Activated CD8-positive, alpha-beta T cell treated with anti-CD3 and anti-CD28 coated beads for 36 hours (primary cell): ENCODE data around the gene HLA-DQA1. TPM values are rescaled to one million over a fixed set of nuclear protein-coding genes. Genes with fewer than 3 reads are reported as not detected.
"Not testable (repeated sequence)": the region's sequence is repeated elsewhere in the genome, so short reads cannot be mapped to it uniquely, and the experiment has no call there.

Experiments
- ATAC-seq: fragments of 200-7000 bp; cut with Tn5 transposase; one replicate; pipeline ENCODE4 v1.10.0; 2021; ENCODE audit warnings: mild to moderate bottlenecking, moderate library complexity
- CTCF ChIA-PET: fragments of 350-600 bp; sonication (Branson Sonifier 250); formaldehyde crosslinking; loops from one replicate; lab custom pipeline; 2021; ENCODE audit warnings: antibody characterized with exemption; lab: Charles Lee
- POLR2A ChIA-PET: fragments of 350-600 bp; sonication (Branson Sonifier 250); formaldehyde crosslinking; loops from one replicate; lab custom pipeline; 2021; ENCODE audit warnings: antibody characterized with exemption; lab: Charles Lee
- DNase-seq: peaks from one replicate; pipeline ENCODE4 v3.0.0-alpha.2; 2020
- H3K27ac Mint-ChIP-seq: one replicate; pipeline ENCODE4 v1.8.0; 2021; ENCODE audit warnings: mild to moderate bottlenecking, mixed read lengths
- H3K27me3 Mint-ChIP-seq: one replicate; pipeline ENCODE4 v1.8.0; 2021; ENCODE audit warnings: mixed read lengths
- H3K36me3 Mint-ChIP-seq: one replicate; pipeline ENCODE4 v1.8.0; 2021; ENCODE audit warnings: low read depth, mixed read lengths
- H3K4me1 Mint-ChIP-seq: one replicate; pipeline ENCODE4 v1.8.0; 2021; ENCODE audit warnings: low read depth, mixed read lengths
- H3K4me3 Mint-ChIP-seq: one replicate; pipeline ENCODE4 v1.8.0; 2021; ENCODE audit warnings: mild to moderate bottlenecking, moderate library complexity, mixed read lengths
- H3K9me3 Mint-ChIP-seq: one replicate; pipeline ENCODE4 v1.8.0; 2021; ENCODE audit warnings: mixed read lengths
- CTCF ChIP-seq: fragments of 200-600 bp; IDR thresholded peaks from one replicate; pipeline ENCODE4 v1.8.0; 2022; ENCODE audit warnings: antibody characterized with exemption, mild to moderate bottlenecking
- intact Hi-C: fragments of 100-400 bp; cut with micrococcal nuclease; formaldehyde crosslinking; loops from one replicate; pipeline ENCODE4 v1.10.0; 2022
- total RNA-seq, 2 experiments: library from RNA; stranded (reverse); gene quantifications; one replicate each; pipeline ENCODE4 v1.2.3, GENCODE V29; 2021

HLA-DQA1 gene
- 1 to 10 TPM; 3.4 to 3.9 TPM for total RNA-seq

- DNase-seq (peak; percentile 5), ATAC-seq (peak; percentile 66)
- Mint-ChIP-seq H3K36me3 (no peaks in the 10 kb centered on the region), H3K4me3 (peak within 1 kb of the TSS; percentile 22), H3K4me1 (peaks cover 14% of the 10 kb centered on the region), H3K27me3 (peaks cover 13% of the 10 kb centered on the region), H3K27ac (peak within 1 kb of the TSS; percentile 32), H3K9me3 (no peaks in the 10 kb centered on the region)
- ChIA-PET CTCF (no interaction called here), POLR2A (no interaction called here)
- TF ChIP-seq CTCF = no peak
- intact Hi-C loops = no loop called here
Observed at GRCh38 chr6:32637219-32637880, at the start of gene HLA-DQA1. HLA-DQA1 (plus strand) TSS chr6:32637406; CDS start chr6:32637459, 53 bp downstream.

GRCh38 chr6:32588156-32588555, 49.0 kb upstream of the HLA-DQA1 start:
- H3K9me3 Mint-ChIP-seq = no peaks in the 10 kb centered on the region
- CTCF ChIA-PET = no interaction called here
- no peak overlapping the region for H3K27ac Mint-ChIP-seq
- ATAC-seq (no peak), DNase-seq (no peak)
- no peaks in the 10 kb centered on the region for H3K27me3 Mint-ChIP-seq
- H3K36me3 Mint-ChIP-seq = no peaks in the 10 kb centered on the region
- peaks cover 12% of the 10 kb centered on the region for H3K4me1 Mint-ChIP-seq
- no peak for TF ChIP-seq CTCF
- intact Hi-C loops = loop anchor here (5.0 kb wide), 1 partner anchor 61 kb away; no protein-coding TSS in a partner anchor
- POLR2A ChIA-PET = interaction anchor here (0.6 kb wide), 1 partner anchor 48 kb away, joined by 3 read pairs; no protein-coding TSS in a partner anchor
- H3K4me3 Mint-ChIP-seq = peak overlapping the region; percentile 17

GRCh38 chr6:32589596-32590449, 47.4 kb upstream of the HLA-DQA1 start, which contains the start of gene HLA-DRB1:
HLA-DRB1 (minus strand) TSS chr6:32589848; CDS start chr6:32589742, 106 bp downstream.
- Mint-ChIP-seq H3K4me1 (peaks cover 6% of the 10 kb centered on the region), H3K27me3 (no peaks in the 10 kb centered on the region), H3K4me3 (peak within 1 kb of the TSS; percentile 67), H3K27ac (peak within 1 kb of the TSS; percentile 69), H3K36me3 (no peaks in the 10 kb centered on the region), H3K9me3 (no peaks in the 10 kb centered on the region)
- CTCF ChIA-PET = interaction anchor here (1.6 kb wide), 1 partner anchor 102 kb away, joined by 3 read pairs; no protein-coding TSS in a partner anchor
- POLR2A ChIA-PET = no interaction called here
- ATAC-seq (peak; percentile 90), DNase-seq (peak; percentile 15)
- TF ChIP-seq CTCF = no peak
- intact Hi-C loops = loop anchor here (5.0 kb wide), 1 partner anchor 63 kb away; no protein-coding TSS in a partner anchor

- H3K27me3 Mint-ChIP-seq, H3K9me3 Mint-ChIP-seq, H3K27ac Mint-ChIP-seq, ATAC-seq, intact Hi-C loops, H3K36me3 Mint-ChIP-seq, H3K4me1 Mint-ChIP-seq, DNase-seq, H3K4me3 Mint-ChIP-seq, POLR2A ChIA-PET: not testable (repeated sequence)
- CTCF ChIA-PET = interaction anchor here (1.6 kb wide), 1 partner anchor 101 kb away, joined by 3 read pairs; no protein-coding TSS in a partner anchor
Observed at GRCh38 chr6:32590713-32591112, 46.5 kb upstream of the HLA-DQA1 start.

- H3K9me3 Mint-ChIP-seq = peaks cover 2% of the 10 kb centered on the region
- TF ChIP-seq CTCF = no peak
- DNase-seq = no peak
- no peak overlapping the region for H3K4me3 Mint-ChIP-seq
- ChIA-PET POLR2A (no interaction called here), CTCF (no interaction called here)
- H3K36me3 Mint-ChIP-seq = no peaks in the 10 kb centered on the region
- H3K4me1 Mint-ChIP-seq = no peaks in the 10 kb centered on the region
- no peak overlapping the region for H3K27ac Mint-ChIP-seq
- ATAC-seq = no peak
- intact Hi-C loops = no loop called here
- no peaks in the 10 kb centered on the region for H3K27me3 Mint-ChIP-seq
Observed at GRCh38 chr6:32597024-32597423, 40.2 kb upstream of the HLA-DQA1 start.
